T-helper 2 cell treated with Interferon-gamma antibody and Interleukin-4, amounts not matched to agents 100 ng/mL and 5 ng/mL, for 36 hours (primary cell): ENCODE measurements around the gene HDAC4. TPM values are rescaled to one million over a fixed set of nuclear protein-coding genes. Genes with fewer than 3 reads are reported as not detected.

ENCODE experiments used
- intact Hi-C: fragments of 100-400 bp; cut with micrococcal nuclease; formaldehyde crosslinking; loops from one replicate; pipeline ENCODE4 v1.15.1; 2023
- total RNA-seq: library from RNA; stranded (reverse); gene quantifications from 2 replicates; pipeline ENCODE4 v1.2.3, GENCODE V29; 2022

Gene HDAC4
- total RNA-seq, 1 donor from 2014 or later = 52.0 TPM

- intact Hi-C loops = no loop called here
Observed at GRCh38 chr2:239061121-239061666, 339.6 kb downstream of the HDAC4 start.

GRCh38 chr2:239060676-239061075 lies 340.1 kb downstream of the HDAC4 start:
- intact Hi-C loops = no loop called here

- intact Hi-C loops = no loop called here
Observed at GRCh38 chr2:239059854-239060253, 341.0 kb downstream of the HDAC4 start.

GRCh38 chr2:239058766-239059165 lies 342.1 kb downstream of the HDAC4 start:
- intact Hi-C loops = no loop called here

DNA sequence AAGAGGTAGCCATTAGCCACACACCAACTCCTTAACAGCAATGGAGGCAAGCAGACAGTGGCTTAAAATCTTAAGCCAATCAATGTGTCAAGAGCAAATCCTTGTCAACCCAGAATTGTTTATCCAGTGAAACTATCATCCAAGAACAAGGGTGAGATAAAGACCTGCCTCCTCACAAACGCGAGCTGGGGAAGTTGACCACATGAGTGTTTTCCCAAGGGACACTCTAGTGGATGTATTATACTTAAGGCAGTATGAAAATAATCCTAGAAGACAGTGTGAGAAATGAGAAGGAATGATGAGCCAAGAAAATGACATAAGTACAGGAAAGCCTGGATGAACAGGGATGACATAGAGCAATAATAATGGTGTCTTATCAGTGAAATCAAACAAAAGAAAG lies 343.3 kb downstream of the HDAC4 start:
- intact Hi-C loops = no loop called here

GRCh38 chr2:239056611-239057010 lies 344.2 kb downstream of the HDAC4 start:
- intact Hi-C loops = no loop called here

- intact Hi-C loops = no loop called here
Observed at GRCh38 chr2:239055756-239056493, 344.9 kb downstream of the HDAC4 start.

GRCh38 chr2:239054921-239055320 lies 345.9 kb downstream of the HDAC4 start:
- intact Hi-C loops = no loop called here

DNA sequence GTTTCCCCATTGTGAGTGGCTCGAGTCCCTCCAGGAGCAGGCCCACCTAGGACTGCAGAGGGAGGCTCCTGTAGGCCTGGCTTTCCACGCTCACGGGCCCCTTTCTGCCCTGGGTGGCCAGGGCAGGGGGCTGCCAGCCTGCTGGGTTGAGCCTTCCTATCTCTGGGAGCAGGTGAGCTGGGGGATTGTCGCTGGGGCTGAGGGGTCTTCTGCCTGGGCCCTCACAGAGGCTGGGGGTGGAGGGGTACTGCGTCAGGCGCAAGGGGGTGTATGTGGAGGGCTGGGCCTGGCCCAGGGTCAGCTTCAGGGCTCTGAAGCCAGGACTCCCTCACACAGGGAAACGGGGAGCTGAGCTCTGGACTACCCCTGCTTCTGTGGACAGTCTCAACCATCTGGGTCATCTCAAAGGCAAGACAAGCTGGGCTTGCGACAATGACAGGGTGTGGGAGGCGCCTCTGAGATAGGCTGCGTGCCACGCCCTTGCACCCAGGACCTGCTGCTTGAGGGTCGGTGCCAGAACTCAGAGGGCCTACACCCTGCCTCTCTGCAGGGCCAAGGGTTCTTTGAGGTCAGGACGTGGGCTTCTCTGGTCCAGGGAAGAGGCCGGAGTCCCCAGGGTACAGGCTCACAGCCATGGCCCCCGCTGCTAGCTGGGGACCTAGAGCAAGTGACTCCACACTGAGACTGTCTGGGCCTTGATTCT lies 346.9 kb downstream of the HDAC4 start:
- intact Hi-C loops = no loop called here

GRCh38 chr2:239052798-239053665 lies 347.8 kb downstream of the HDAC4 start:
- intact Hi-C loops = no loop called here

DNA sequence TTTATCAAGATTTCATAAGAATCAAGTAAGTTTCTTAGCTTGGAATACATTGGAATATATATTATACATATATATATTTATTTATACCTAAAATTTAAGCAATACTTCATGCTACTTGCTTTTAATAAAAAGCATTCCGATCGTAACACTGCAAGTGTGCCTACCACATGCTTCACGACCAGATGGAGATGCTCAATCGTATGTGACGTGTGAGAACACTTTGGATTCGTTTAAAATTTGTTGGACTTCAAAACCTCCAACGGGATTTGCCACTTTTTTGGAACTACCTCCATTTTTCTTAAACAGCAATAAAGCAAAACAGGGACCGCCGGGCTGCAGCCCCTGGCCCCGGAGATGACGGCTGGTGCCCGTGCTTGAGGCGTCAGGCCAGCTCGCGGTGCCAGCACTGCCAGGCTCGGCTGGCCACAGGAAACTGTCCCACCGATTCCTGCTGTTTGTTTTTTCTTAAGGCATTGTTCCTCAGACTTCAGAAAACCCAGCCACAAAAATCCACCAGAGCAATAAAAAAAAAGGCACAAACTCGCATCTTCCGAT lies 348.9 kb downstream of the HDAC4 start:
- intact Hi-C loops = no loop called here

DNA sequence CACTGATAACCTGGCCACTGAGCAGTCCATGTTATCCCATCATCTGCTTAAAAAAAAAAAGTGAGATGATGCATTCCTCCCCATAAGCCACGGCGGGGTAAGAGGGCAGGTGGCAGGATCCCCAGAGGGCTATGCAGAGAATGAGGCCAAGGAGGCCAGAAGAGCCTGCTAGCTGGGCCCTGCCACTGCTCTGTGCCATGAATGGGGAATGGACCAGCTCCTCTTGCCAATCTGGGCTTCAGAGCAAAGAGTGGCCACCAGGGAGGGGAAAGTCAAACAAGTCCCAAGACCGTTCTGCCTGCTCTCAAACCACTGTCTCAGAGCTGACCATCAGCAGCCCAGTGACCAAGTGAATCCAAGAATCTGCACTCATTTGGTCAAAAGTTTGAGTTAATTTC lies 350.6 kb downstream of the HDAC4 start:
- intact Hi-C loops = no loop called here

- intact Hi-C loops = no loop called here
Observed at GRCh38 chr2:239049421-239050251, 351.2 kb downstream of the HDAC4 start.

GRCh38 chr2:239048736-239049135 lies 352.1 kb downstream of the HDAC4 start:
- intact Hi-C loops = no loop called here

GRCh38 chr2:239047861-239048260 lies 353.0 kb downstream of the HDAC4 start:
- intact Hi-C loops = no loop called here

DNA sequence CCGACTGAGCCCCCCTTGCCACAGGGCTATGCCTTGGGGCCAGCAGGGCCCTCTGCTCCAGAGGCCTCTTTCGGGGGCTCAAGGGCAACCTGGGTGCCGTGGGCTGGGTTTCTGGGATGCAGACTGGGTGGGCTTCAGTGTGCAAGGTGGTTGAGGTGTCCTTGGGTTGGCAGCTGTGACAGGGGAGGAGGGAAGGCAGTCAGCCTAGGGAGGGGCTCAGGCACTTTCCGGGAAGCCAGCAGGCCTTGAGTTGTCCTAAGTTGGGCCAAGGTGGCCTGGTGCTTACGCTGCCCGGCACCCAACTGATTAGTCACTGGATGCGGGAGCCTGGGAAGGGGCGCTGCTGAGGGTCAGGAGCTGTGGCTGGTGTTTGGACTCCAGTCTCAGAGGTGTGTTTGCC lies 353.4 kb downstream of the HDAC4 start:
- intact Hi-C loops = no loop called here

- intact Hi-C loops = no loop called here
Observed at GRCh38 chr2:239046822-239047221, 354.0 kb downstream of the HDAC4 start.

DNA sequence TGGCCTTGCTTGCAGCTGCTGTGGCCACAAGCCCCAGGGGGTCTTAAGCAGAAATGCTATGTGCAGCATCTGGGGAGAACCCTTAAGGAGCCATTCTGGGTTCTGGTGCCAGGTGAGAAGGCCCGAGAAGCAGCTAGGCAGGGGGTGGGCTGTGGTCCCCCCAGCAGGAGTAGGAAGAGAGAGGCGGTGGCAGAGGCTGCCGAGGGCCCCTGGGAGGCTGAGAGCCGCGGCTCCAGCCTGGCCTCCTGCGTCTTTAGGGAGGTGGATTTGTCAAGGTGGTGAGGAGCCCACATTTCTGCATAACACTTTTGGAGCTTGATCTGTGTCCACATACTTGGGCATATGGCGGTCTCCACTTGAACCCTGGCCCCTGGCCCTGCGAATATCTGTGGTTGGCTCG lies 356.5 kb downstream of the HDAC4 start:
- intact Hi-C loops = no loop called here

DNA sequence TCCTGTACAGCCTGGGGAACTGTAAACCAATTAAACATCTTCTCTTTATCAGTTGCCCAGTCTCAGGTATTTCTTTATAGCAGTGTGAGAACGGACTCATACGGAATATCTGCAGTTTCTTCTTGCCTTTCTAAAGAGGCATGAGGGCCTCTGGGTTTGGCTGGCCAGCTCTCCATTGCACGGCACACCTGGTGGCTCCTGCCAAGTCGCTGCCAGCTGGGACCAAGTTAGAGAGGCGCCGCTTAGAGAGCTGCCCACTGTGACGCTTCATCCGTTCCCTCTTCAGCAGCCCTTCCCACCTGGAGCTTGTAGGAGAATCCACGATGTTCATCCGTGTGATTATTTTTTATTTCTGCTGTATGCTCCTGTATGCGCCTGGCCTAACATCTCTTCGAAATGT lies 357.5 kb downstream of the HDAC4 start:
- intact Hi-C loops = no loop called here

DNA sequence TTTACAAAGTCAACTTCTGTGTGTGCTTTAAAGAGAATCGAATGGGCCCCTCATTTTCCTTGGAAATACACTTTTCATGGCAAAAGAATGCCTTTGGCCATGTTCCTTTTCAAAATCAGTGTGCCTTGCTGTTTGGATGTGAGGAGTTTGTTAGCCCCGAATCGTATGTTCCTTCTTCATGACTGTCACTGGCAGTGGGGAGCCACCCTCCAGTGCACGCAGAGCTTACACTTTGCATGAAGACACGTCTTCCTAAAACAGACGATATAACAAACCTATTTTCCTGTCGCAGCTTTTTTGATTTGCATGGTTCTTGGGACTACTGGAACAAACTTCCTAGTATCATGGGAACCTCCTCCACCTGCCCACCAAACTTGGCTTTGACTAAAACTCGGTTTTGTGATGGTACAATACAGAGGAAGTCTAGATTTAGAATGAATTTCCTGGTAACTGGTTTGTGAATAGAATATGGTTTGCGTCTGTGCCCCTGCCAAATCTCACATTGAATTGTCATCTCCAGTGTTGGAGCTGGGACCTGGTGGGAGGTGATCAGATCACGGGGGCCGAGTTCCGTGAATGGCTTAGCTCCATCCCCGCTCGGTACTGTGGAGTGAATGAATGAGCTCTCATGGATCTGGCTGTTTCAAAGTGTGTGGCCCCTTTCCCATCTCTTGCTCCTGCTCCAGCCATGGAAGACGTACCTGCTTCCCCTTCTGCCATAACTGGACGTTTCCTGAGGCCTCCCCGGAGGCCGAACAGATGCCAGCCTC lies 358.1 kb downstream of the HDAC4 start:
- intact Hi-C loops = no loop called here
